ENCODE measurements around the gene KPNA5.

DNA sequence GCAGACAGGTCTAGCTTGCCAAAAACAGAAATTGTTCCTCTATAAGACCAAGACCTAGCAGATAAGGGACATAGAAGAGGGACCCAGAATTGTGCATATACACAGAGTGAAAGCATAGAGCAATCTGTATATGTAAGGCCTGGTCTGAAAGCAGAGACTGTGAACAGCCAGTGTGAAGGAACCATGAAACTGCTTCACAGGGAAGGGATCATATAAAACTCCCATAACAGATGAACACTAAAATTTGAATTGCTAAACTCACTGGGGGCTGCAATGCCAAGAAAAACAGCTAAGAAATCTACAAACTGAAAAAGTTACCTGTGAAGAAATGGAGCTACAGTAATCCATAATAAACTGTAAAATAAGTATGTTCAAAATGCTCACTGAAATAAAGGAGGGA is 19.4 kb upstream of the KPNA5 start:
- no peak for TF ChIP-seq POLR2A (IDR thresholded peaks at IDR 0.05; ENCODE audit: low read depth, low read length)
- TF ChIP-seq POLR2AphosphoS5 (IDR thresholded peaks at IDR 0.05; ENCODE audit: low read depth, low read length) = no peak
- TF ChIP-seq TAF1 (IDR thresholded peaks at IDR 0.05; ENCODE audit: low read depth, low read length) = no peak
- TF ChIP-seq PAX5 (IDR thresholded peaks at IDR 0.05; ENCODE audit: insufficient read depth, low read length, severe bottlenecking) = no peak
